ENCODE results near the gene ASXL1.
"Not testable (repeated sequence)": the region's sequence is repeated elsewhere in the genome, so short reads cannot be mapped to it uniquely, and the experiment has no call there.

ASXL1 gene

GRCh38 chr20:32357869-32358631 lies at the start of gene ASXL1:
Gene ASXL1 (plus strand): TSS chr20:32358331. CDS start chr20:32358776, 445 bp downstream.
- peak; percentile 93 for DNase-seq

- no peak for DNase-seq
Observed at GRCh38 chr20:32312718-32313424, 45.3 kb upstream of the ASXL1 start.

- no peak for DNase-seq
Observed at GRCh38 chr20:32314768-32315167, 43.4 kb upstream of the ASXL1 start.

- no peak for DNase-seq
Observed at GRCh38 chr20:32315399-32315798, 42.7 kb upstream of the ASXL1 start.

DNA sequence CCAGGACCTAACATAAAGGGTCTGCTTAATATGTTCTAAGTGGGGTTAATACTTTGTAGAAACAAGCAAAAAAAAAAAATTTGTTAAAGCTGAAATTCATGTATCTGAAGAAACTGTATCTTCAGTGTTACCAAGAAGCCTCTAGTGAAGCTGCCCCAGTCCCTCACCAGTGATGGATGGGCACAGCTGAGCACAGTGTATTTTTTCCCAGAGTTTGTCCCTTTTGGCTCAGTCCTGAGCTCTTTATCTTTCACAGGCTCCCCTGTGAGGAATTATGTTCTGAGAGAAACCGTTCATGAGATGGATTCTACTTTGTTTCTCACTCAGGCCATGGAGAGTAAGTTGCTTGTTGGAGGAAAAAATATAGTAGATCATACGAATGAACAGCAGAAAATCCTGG lies 42.2 kb upstream of the ASXL1 start:
- DNase-seq: no peak

DNA sequence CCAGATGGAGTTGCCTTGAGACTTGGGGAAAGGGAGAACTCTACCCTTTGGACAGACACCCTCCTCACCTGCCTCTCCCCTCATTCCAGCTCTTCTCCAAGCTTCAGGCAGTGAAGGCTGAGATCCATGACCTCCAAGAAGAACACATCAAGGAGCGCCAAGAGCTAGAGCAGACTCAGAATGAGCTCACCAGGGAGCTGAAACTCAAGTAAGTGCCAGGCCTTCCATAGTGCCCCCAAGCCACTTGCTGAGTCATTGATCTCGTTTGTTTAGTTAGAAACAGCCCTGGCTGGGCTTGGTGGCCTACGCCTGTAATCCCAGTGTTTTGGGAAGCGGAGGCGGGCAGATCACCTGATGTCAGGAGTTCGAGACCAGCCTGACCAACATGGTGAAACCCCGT lies 41.5 kb upstream of the ASXL1 start:
- no peak for DNase-seq

GRCh38 chr20:32319100-32319499 lies 39.0 kb upstream of the ASXL1 start:
- DNase-seq: no peak

- DNase-seq: no peak
Observed at GRCh38 chr20:32320305-32320704, 37.8 kb upstream of the ASXL1 start.

GRCh38 chr20:32321390-32321789 lies 36.7 kb upstream of the ASXL1 start:
- DNase-seq: no peak

DNA sequence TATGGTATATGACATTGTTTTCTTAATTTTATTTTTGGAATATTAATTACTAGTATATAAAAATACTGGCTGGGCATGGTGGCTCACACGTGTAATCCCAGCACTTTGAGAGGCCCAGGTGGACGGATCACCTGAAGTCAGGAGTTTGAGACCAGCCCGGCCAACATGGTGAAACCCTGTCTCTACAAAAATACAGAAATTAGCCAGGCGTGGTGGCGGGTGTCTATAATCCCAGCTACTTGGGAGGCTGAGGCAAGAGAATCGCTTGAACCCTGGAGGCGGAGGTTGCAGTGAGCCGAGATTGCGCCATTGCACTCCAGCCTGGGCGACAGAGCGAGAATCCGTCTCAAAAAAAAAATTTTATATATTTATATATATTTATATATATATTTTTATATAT lies 35.9 kb upstream of the ASXL1 start:
- not testable (repeated sequence) for DNase-seq

DNA sequence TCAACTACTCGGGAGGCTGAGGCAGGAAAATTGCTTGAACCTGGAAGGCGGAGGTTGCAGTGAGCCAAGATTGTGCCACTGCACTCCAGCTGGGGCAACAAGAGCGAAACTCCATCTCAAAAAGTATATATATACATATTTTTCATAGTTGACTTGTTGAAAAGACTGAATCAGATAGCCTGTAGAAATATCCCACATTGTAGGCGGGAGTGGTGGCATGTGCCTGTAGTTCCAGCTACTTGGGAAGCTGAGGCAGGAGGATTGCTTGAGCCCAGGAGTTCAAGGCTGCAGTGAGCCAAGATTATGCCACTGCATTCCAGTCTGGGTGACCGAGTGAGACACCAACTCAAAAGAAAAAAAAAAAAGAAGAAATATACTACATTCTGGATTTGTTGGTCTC lies 34.4 kb upstream of the ASXL1 start:
- DNase-seq: not testable (repeated sequence)

DNA sequence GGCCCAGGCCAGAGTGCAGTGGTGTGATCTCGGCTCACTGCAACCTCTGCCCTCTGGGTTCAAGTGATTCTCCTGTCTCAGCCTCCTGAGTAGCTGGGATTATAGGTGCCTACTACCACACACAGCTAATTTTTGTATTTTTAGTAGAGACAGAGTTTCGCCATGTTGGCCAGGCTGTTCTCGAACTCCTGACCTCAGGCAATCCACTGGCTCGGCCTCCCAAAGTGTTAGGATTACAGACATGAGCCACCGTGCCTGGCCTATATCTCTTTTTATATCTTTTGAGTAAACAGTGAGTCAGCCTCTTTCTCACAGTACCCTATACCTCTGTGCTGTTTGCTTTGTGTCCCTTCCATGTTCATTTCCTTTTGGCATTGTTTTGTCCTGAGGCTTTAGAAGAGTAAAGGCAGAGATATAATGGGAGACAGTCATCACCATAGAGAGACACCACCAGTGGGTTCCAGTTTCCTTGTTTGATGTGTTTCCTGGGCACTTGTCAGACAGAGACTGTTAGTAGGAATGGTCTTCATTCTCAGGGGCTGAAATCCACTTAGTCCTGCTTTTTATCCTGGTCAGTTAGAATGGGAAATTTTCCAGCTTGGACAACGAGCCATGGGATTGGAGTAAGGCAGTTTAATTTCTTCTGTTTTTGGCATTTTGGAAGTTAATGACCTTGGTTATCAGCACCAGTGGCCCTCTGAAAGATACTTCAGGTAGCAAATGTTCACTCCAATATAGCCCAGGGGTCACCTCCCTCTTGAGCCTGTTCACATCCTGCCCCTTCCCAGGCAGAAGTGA lies 32.2 kb upstream of the ASXL1 start:
- peak; percentile 27 for DNase-seq

DNA sequence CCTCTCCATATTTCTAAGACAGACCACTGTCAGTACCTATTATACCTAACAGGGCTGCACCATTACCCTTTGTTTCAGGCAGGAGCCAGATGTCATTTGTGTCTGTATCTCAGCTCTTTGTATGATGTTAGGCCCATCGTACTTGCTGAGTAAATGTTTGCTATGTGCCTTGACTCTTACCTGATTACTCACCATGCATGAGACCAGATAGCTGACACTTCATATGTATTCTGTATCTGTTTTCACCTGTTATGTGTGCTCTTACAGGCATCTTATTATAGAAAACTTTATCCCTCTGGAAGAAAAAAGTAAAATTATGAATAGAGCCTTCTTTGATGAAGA lies 31.7 kb upstream of the ASXL1 start:
- DNase-seq: peak; percentile 40

GRCh38 chr20:32327087-32327681 lies 30.9 kb upstream of the ASXL1 start:
- DNase-seq: no peak

GRCh38 chr20:32329817-32330554 lies 28.1 kb upstream of the ASXL1 start:
- DNase-seq: no peak

GRCh38 chr20:32330555-32330897 lies 27.6 kb upstream of the ASXL1 start:
- no peak for DNase-seq

DNA sequence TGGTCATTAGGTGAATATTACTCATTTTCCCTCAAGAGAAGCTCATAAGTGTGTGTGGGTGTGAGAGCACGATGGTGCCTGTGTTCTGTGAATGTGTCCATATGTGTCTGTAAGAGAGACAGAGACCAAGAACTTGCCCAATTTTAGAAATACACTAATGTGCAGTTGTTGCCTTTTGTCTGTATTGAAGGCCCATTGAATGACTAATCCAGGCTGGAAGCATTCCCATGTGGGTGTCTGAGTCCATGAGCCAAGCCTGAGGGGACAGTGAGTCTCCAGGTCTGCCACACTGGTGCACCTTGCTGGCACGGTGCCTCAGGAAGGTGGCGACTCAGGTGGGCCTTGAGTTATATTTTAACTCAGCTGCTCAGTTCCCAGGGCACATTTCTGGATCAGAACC lies 25.5 kb upstream of the ASXL1 start:
- DNase-seq: no peak

DNA sequence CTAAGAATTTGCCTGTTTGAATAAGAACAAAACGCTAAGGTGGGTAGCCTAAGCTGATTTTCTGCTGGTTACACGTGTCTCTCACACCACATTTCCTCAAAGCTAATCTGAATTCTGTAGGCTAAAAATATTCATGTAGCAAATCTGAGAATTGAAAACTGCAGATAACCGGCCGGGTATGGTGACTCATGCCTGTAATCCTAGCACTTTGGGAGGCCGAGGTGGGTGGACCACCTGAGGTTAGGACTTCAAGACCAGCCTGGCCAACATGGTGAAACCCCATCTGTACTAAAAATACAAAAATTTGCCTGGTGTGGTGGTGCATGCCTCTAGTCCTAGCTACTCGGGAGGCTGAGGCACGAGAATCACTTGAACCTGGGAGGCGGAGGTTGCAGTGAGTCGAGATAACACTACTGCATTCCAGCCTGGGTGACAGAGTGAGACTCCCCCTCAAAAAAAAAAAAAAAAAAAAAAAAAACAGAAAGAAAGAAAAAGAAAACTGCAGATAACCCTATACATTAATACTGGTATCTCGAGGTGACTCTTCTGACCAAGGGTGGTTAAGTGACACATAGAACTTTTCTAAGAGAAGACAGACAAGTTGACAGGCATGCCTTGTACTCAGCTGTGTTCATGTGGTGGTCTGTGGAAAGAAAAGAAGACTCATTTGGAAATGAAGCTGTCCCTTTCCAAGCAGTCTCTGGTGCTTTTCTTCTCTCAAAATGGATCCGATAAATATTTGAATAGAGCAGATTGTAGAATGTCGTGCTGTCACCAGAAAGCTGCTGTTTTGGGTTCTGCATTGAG lies 24.7 kb upstream of the ASXL1 start:
- no peak for DNase-seq

- DNase-seq: no peak
Observed at GRCh38 chr20:32333988-32334885, 23.9 kb upstream of the ASXL1 start.

- no peak for DNase-seq
Observed at GRCh38 chr20:32336918-32337347, 21.2 kb upstream of the ASXL1 start.
